GM21390 (cell line): ENCODE results near the gene IPO5.

Experiments
- ATAC-seq: cut with Tn5 transposase; IDR thresholded peaks from one replicate; pipeline ENCODE4 v1.9.1; 2021; ENCODE audit not compliant: unreplicated experiment

The IPO5 gene

DNA sequence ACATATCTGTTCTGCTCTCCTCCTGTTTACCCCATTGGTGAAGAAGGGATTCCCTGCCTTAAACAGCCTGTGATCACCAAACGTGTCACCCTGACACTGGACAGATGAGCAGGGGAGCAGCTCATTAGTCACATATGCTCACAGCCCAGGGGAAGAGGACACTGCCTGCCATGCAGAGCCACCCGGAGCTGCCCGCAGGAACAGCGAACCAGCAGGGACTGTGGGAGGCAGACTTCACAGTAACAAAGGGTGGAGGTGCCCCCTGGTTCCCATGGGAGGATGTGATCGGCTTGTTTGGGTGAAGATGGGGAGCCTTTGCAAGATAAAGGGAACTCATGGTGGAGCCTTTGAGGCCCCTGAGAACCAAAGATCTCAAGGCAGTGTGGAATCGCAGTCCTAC is 100.8 kb downstream of the IPO5 start:
- no peak for ATAC-seq

DNA sequence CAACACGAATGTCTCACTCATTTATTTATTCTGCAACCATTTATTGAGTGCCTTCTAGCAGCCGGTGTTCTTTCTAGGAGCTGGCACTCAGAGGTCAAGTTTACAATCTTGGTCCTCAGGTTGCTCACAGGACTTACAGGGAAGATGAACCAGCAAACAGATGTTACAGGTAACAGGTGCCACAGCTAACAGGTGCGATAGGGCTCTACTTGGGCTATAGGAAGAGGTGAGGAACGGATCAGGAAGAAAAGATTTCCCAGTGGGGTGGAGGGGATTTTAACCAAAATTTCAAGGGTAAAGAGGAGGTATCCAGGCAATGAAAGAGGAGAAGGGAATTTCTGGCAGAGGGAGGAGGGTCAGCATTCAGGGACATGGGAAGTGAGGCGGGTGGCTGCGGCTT is 102.1 kb downstream of the IPO5 start:
- ATAC-seq: no peak

DNA sequence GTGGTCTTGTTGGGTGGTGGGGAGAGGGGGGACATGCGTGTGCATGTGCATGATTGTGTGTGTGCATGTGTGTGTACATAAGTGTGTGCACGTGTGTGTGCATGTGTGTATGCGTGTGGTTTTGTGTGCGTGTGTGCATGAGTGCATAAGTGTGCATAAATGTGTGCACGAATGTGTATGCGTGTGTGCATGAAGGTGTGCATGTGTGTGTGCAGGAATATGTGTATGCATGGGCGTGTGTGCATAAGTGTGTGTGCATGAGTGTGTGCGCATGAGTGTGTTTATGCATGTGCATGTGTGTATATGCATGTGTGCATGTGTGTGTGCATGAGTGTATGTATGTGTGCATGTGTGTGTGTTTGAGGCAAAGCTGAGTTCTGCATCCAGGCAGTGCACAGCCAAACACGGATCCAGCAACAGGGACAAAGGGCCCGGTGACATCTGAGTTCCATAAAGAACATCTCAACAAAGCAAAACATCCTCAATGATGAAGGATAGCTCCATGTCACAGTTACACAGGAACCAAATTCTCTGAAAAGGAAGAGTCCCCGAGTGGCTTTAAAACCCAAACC is 103.5 kb downstream of the IPO5 start:
- no peak for ATAC-seq

DNA sequence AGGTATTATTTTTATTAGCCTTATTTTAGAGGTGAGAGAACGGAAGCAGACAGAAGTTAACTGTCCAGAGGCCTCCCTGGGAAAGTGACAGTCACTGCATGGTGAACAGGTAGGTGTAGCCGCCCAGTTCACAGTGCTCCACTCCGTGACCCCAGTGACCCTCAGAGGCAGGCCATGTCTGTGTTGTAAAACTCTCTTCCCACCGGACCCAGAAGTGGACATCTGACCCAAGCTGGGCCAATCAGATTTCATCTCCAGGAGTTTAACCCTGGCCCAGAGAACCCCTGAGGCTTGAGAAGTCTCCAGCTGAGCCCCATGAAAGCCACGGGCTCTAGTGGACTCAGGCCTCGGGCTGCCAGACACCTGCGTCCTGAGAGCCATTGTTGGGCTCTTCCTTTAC is 105.8 kb downstream of the IPO5 start:
- ATAC-seq: no peak

DNA sequence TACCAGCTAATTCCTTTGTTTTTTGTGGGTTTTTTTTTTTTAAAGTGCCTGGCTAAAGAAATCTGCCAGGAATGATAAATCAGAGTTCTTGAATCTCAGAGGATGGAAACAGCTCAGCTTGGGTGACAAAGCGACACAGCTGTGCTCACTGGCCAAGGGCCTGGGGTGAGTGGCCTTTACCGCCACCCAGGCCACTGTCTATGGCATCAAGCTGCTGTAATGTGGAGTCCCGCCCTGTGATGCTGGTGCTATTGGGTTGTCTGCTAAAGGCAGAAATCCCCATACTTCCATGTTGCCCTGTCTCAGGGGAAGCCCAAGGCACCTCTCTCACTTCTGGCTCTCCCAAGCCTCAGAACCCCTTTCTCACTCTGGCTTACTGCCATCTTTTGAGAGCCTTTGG is 106.8 kb downstream of the IPO5 start:
- ATAC-seq: no peak

DNA sequence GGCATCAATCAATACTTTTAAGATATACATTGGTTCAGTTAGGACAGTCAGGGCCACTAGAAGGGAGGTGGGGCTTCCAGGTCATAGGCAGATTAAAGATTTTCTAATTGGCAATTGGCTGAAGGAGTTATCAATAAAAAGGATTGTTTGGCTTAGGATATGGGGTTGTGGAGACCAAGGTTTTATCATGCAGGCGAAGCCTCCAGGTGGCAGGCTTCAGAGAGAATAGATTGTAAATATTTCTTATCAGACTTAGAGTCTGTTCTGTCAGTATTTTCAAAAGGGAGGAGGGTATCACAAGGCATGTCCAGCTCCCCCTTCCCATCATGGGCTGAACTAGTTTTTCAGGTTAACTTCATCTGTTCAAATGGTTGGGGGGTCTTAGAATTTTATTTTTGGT is 112.0 kb downstream of the IPO5 start:
- ATAC-seq: no peak

DNA sequence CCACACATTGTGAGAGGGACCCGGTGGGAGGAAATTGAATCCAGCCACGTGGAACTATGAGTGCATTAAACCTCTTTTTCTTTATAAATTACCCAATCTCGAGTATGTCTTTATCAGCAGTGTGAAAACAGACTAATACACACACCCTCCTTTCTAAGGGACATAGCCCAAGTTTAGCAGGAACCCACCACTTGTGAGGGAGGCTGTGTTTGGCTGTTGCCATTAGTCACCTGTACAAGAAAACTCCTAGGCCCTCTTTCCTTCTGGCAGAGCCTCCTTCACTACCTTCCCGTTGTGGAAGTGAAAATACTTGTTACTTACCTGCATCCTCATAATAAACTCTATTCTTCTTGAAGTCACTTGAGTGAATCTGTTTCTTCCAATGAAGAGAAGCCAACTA is 113.2 kb downstream of the IPO5 start:
- ATAC-seq: no peak

GRCh38 chr13:98068521-98068920 is 115.0 kb downstream of the IPO5 start:
- no peak for ATAC-seq

GRCh38 chr13:98069985-98070384 is 116.5 kb downstream of the IPO5 start:
- ATAC-seq: no peak

GRCh38 chr13:98071316-98071715 is 117.8 kb downstream of the IPO5 start:
- no peak for ATAC-seq

- ATAC-seq: no peak
These were observed 119.0 kb downstream of the IPO5 start for GRCh38 chr13:98072476-98072875.
